ENCODE results near the gene ZNF41.

Gene ZNF41

GRCh38 chrX:47448165-47448806, 34.7 kb downstream of the ZNF41 start:
- CTCF ChIA-PET: no interaction called here

GRCh38 chrX:47447607-47448006, 35.4 kb downstream of the ZNF41 start:
- TF ChIP-seq CTCF (conservative IDR thresholded peaks at IDR 0.05; ENCODE audit: low read depth): no peak
- ChIA-PET POLR2A (ENCODE audit: low non-redundant PET) (no interaction called here), CTCF (no interaction called here)
- no peak overlapping the region for H3K27ac ChIP-seq
- DNase-seq (ENCODE audit: low spot score): no peak

More at GRCh38 chrX:47448165-47448806, 34.7 kb downstream of the ZNF41 start:
- no peak for DNase-seq (ENCODE audit: low spot score)
- no peak for TF ChIP-seq CTCF (conservative IDR thresholded peaks at IDR 0.05; ENCODE audit: low read depth)
- POLR2A ChIA-PET (ENCODE audit: low non-redundant PET): no interaction called here
- no peak overlapping the region for H3K27ac ChIP-seq

- no peak overlapping the region for H3K27ac ChIP-seq
- ChIA-PET CTCF (no interaction called here), POLR2A (ENCODE audit: low non-redundant PET) (no interaction called here)
- no peak for TF ChIP-seq CTCF (conservative IDR thresholded peaks at IDR 0.05; ENCODE audit: low read depth)
- no peak for DNase-seq (ENCODE audit: low spot score)
These were observed 36.1 kb downstream of the ZNF41 start for GRCh38 chrX:47446971-47447370.

- H3K27ac ChIP-seq: no peak overlapping the region
- POLR2A ChIA-PET (ENCODE audit: low non-redundant PET): no interaction called here
- CTCF ChIA-PET: interaction anchor here (0.5 kb wide), 1 partner anchor 78 kb away, joined by 3 read pairs; no protein-coding TSS in a partner anchor
- no peak for TF ChIP-seq CTCF (conservative IDR thresholded peaks at IDR 0.05; ENCODE audit: low read depth)
- no peak for DNase-seq (ENCODE audit: low spot score)
These were observed 36.6 kb downstream of the ZNF41 start for GRCh38 chrX:47446431-47446830.

GRCh38 chrX:47430925-47431324, 52.1 kb downstream of the ZNF41 start:
- DNase-seq (ENCODE audit: low spot score): no peak
- H3K27ac ChIP-seq: no peak overlapping the region
- ChIA-PET POLR2A (ENCODE audit: low non-redundant PET) (no interaction called here), CTCF (no interaction called here)
- no peak for TF ChIP-seq CTCF (conservative IDR thresholded peaks at IDR 0.05; ENCODE audit: low read depth)

GRCh38 chrX:47422444-47422843, 60.6 kb downstream of the ZNF41 start:
- no peak for TF ChIP-seq CTCF (conservative IDR thresholded peaks at IDR 0.05; ENCODE audit: low read depth)
- ChIA-PET CTCF (interaction anchor here (0.5 kb wide), 1 partner anchor 234 kb away, joined by 7 read pairs; no protein-coding TSS in a partner anchor), POLR2A (ENCODE audit: low non-redundant PET) (no interaction called here)
- no peak overlapping the region for H3K27ac ChIP-seq
- DNase-seq (ENCODE audit: low spot score): no peak
